LNCaP clone FGC (cell line): Measurements from ENCODE around the gene WDFY2.
"Not testable (repeated sequence)": the region's sequence is repeated elsewhere in the genome, so short reads cannot be mapped to it uniquely, and the experiment has no call there.

ENCODE experiments used
- DNase-seq: peaks from one replicate; pipeline ENCODE4 v3.0.0-alpha.2; 2011; ENCODE audit warnings: low read depth
- H3K4me3 ChIP-seq: 2 replicates; pipeline ENCODE4 v1.5.1; 2011; ENCODE audit warnings: mild to moderate bottlenecking, low read depth, low read length, control low read depth
- TF ChIP-seq, protein P1 (sequence below): IDR thresholded peaks from 2 replicates; pipeline ENCODE4 v1.5.1; 2012; ENCODE audit warnings: mild to moderate bottlenecking; ENCODE audit not compliant: control insufficient read depth, insufficient read depth; ENCODE audit errors: extremely low read depth

The WDFY2 gene

DNA sequence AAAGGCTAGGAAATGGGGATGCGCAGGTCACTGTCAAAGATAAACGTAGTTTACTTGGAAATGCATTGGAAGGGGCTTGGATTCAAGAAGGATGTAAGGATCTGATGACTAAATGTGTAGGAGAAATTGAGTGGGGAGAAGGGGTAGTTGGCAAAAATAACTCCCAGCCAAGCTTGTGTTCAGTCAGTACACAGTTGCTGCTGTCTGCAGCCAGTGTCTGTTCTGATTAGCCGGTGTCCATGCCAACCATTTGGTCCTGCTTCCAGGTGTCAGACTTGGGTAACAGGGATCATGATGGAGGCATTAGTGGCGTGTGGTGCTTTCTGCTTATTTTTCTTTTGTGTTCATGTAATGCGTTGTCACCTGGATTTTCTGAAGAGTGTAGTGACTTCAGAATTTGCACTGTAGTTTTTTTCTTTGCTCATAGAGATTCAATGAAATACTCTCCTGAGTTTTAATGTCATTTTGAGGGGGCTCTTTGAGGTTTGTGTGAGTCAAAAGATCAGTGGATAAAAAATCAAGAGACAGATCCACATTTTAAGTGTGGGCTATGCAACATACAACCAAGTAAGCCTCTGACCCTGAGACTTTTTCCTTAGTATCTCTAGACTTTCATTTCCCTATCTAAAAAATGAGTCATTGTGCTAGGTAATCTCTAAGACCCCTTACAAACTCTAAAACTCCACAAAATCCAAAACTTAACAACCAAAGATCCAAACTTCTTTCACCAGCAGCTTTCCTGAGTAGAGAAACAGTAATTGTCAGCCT lies 103.9 kb downstream of the WDFY2 start:
- H3K4me3 ChIP-seq = no peak overlapping the region
- TF ChIP-seq, protein P1, sequence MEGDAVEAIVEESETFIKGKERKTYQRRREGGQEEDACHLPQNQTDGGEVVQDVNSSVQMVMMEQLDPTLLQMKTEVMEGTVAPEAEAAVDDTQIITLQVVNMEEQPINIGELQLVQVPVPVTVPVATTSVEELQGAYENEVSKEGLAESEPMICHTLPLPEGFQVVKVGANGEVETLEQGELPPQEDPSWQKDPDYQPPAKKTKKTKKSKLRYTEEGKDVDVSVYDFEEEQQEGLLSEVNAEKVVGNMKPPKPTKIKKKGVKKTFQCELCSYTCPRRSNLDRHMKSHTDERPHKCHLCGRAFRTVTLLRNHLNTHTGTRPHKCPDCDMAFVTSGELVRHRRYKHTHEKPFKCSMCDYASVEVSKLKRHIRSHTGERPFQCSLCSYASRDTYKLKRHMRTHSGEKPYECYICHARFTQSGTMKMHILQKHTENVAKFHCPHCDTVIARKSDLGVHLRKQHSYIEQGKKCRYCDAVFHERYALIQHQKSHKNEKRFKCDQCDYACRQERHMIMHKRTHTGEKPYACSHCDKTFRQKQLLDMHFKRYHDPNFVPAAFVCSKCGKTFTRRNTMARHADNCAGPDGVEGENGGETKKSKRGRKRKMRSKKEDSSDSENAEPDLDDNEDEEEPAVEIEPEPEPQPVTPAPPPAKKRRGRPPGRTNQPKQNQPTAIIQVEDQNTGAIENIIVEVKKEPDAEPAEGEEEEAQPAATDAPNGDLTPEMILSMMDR = no peak
- DNase-seq = no peak

DNA sequence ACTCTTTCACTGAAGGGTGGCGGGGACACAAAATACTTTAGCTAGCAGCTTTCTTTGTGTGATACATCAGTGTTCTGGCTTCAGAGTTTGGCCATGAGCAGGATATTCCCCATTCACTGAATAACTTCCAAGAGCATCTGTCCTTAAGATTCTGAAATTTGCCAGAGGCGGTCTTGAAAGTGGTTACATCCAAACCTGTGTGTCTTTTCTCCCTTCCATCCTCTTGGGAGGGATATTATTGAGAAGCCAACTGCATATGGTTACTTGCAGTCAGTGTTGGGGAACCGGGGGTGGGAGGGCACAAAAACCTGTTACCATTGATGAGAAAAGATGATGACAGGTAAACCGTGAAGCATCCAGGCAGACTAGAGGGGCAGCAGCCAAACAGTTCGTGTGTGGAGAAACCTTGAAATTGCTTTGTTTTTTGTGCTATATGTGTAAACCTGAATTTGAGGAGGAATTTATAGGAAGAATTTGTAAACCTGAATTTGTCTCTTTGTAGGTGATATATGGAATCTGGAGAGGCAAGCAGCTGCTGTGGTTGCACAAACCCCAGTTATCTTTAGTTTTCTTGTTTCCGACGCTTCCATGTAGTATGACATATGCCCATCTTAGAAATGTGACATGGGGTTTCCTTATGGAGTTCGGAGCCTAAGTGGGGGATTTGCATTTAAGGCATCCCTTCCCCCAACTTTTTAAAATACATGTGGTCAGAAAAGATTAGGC lies 104.8 kb downstream of the WDFY2 start:
- DNase-seq = no peak
- no peak overlapping the region for H3K4me3 ChIP-seq
- TF ChIP-seq, protein P1 = no peak

DNA sequence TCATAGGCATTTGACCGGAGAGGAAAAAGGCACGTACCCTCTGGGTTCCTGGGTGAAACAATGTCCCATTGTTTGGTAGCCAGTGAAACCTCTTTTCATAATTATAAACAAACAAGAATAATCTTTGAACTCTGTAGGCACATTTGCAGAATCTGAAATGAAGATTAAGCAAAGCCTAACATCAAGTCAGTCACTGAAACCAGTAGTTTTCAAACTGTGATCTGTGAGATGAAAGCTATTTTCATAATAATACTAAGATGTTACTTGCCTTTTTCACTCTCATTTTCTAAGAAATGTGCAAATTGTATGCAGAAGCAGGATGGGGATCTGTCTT lies 105.4 kb downstream of the WDFY2 start:
- no peak overlapping the region for H3K4me3 ChIP-seq
- TF ChIP-seq, protein P1 = no peak
- no peak for DNase-seq

DNA sequence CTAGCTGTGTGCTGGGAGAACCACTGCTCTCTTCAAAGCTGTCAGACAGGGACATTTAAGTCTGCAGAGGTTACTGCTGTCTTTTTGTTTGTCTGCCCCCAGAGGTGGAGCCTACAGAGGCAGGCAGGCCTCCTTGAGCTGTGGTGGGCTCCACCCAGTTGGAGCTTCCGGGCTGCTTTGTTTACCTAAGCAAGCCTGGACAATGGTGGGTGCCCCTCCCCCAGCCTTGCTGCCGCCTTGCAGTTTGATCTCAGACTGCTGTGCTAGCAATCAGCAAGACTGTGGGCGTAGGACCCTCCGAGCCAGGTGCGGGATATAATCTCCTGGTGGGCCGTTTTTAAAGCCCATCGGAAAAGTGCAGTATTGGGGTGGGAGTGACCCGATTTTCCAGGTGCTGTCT lies 111.4 kb downstream of the WDFY2 start:
- not testable (repeated sequence) for H3K4me3 ChIP-seq, DNase-seq

DNA sequence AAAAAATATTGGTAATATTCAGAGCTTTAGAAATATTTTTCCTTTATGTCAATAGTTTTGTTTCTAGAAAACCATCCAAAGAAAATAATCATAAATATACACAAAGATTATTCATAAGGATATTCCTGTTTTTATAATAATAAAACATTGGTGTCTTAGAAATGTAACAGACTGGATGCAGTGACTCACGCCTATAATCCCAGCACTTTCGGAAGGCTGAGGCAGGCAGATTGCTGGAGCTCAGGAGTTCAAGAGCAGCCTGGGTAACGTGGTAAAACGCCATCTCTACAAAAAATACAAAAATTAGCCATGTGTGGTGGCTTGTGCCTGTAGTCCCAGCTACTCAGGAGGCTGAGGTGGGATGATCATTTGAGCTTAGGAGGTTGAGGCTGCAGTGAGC lies 112.9 kb downstream of the WDFY2 start:
- no peak overlapping the region for H3K4me3 ChIP-seq
- no peak for DNase-seq
- TF ChIP-seq, protein P1 = no peak

DNA sequence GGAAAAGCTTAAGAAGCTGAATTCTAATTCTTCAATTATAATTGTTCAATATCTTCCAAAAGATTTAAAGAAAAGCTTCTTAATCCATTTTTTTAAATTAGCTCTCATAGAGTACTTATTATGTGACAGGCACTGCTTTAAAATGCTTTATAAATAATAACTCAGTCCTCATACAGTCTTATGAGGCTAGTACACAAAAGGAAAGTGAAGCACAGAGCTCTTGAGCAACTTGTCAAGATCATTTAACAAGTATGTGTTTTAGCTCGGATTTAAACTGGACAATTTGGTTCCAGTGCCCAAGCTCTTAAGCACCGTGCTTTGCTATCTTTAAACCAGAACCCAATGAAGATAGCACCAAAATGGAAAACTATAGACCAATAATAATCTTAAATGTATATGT lies 113.6 kb downstream of the WDFY2 start:
- H3K4me3 ChIP-seq = no peak overlapping the region
- DNase-seq = no peak
- TF ChIP-seq, protein P1 = no peak

DNA sequence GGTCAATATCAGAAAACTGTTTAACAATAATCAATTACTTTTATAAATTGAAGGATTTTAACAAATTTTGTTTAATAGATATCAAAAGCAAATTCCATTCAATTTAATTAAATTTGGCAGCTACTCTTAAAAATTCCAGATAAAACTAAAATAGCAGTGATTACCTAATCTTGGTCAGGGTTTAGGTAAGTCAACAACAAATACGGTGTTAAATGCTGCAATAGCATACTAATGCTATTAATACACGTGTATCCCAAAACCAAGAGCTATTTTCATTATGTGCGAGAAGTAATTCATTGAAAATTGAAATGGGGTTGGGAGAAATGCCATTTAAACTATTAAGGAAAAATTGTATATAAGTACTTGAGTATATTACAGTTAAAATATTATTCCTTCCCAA lies 114.1 kb downstream of the WDFY2 start:
- no peak for DNase-seq
- TF ChIP-seq, protein P1 = no peak
- no peak overlapping the region for H3K4me3 ChIP-seq
